ENCODE measurements around the gene PPM1J. TPM values are rescaled to one million over a fixed set of nuclear protein-coding genes. Genes with fewer than 3 reads are reported as not detected.

PPM1J gene
- total and polyA plus RNA-seq, 2 of the 13 experiments (the other 11 are each of a cell fraction or from before 2014, with no cell fraction given), result 0.07 to 0.22 TPM

DNA sequence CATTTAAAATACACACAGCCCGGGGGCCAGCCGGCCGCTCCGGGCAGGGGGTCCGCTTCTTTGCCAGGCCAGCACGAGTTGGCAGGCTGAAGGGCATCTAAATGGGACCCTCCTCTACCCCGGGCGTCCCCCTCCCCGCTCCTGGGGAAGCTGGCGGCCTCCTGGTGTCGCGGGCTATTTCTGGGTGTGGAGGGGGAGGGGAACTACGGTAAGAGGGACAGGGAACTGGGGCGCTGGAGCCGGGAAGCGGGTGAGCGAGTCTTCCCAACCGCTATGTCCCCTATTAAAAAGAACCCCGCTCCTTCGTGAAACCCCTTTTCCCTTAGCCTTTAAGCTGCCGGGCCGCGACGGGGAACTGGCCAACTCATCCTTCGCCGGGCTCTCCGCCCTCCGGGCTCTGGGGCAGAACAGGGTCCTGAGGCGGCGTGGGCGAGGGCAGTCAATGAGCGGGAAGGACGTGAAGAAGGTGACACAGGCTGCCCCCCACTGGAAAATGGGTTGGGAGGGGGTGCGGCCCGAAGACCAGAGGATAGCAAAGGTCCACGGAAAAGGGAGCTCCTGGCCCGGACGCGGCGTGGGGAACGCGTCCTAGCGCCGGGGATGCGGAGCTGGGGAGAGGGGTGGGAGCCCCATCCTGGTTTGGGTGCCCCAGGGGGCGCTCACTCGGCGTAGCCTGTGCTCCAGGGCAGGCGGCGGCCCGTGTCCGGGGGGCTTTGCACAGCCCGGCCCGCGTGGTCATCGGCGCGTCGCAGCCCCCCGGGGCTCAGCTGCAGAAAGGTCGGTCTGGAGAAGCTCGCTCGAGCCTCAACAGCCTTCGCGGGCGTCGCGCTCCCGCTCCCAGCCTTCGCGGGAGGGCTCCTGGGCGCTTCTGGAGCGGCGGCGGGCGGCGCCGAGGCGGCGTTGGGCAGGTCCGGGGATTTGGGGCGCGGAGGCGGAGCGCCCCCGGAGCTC is 544 bp downstream of the PPM1J start (continued):
- TF ChIP-seq PCBP1 (IDR thresholded peaks at IDR 0.05; ENCODE audit: borderline replicate concordance, low read depth, low read length) (0 out of 2 replicates have a peak, but pooled peaks have one; percentile 24), EZH2 (conservative IDR thresholded peaks at IDR 0.05; ENCODE audit: low read depth, low read length) (0 out of 2 replicates have a peak, but pooled peaks have one; percentile 49), ZNF484 (CRISPR knock-in tag; IDR thresholded peaks at IDR 0.05; ENCODE audit: borderline replicate concordance, low read depth) (no peak), GATAD1 (CRISPR knock-in tag; IDR thresholded peaks at IDR 0.05) (no peak), ZNF766 (CRISPR knock-in tag; IDR thresholded peaks at IDR 0.05; ENCODE audit: borderline replicate concordance) (no peak), ZNF615 (CRISPR knock-in tag; IDR thresholded peaks at IDR 0.05; ENCODE audit: borderline replicate concordance) (no peak), NFIC (IDR thresholded peaks at IDR 0.05; ENCODE audit: low read length) (no peak), REPIN1 (CRISPR knock-in tag; IDR thresholded peaks at IDR 0.05; ENCODE audit: borderline replicate concordance, low read depth) (no peak), STAT5B (CRISPR knock-in tag; IDR thresholded peaks at IDR 0.05) (no peak), ZNF746 (CRISPR knock-in tag; IDR thresholded peaks at IDR 0.05) (no peak)

- no peak overlapping the region for H3K27ac ChIP-seq (ENCODE audit: extremely low read length, insufficient read depth, low read length)
- TF ChIP-seq ZNF558 (CRISPR knock-in tag; IDR thresholded peaks at IDR 0.05; ENCODE audit: borderline replicate concordance) (no peak), ZMYM3 (CRISPR knock-in tag; IDR thresholded peaks at IDR 0.05) (no peak), ARNT2 (CRISPR knock-in tag; IDR thresholded peaks at IDR 0.05; ENCODE audit: low read depth) (no peak), ZSCAN20 (CRISPR knock-in tag; IDR thresholded peaks at IDR 0.05; ENCODE audit: borderline replicate concordance) (no peak), PHF20 (CRISPR knock-in tag; IDR thresholded peaks at IDR 0.05) (no peak), SMAD3 (CRISPR knock-in tag; IDR thresholded peaks at IDR 0.05) (no peak), KDM1A (CRISPR knock-in tag; IDR thresholded peaks at IDR 0.05) (no peak), FUBP1 (CRISPR knock-in tag; IDR thresholded peaks at IDR 0.05; ENCODE audit: borderline replicate concordance) (no peak)
- TF ChIP-seq, protein P1, sequence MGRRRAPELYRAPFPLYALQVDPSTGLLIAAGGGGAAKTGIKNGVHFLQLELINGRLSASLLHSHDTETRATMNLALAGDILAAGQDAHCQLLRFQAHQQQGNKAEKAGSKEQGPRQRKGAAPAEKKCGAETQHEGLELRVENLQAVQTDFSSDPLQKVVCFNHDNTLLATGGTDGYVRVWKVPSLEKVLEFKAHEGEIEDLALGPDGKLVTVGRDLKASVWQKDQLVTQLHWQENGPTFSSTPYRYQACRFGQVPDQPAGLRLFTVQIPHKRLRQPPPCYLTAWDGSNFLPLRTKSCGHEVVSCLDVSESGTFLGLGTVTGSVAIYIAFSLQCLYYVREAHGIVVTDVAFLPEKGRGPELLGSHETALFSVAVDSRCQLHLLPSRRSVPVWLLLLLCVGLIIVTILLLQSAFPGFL (CRISPR knock-in tag; IDR thresholded peaks at IDR 0.05), result no peak
These were observed 1.4 kb downstream of the PPM1J start for GRCh38 chr1:112713466-112714312.

More at GRCh38 chr1:112713466-112714312, 1.4 kb downstream of the PPM1J start:
- Histone ChIP-seq H3K79me2 (ENCODE audit: insufficient read depth, low read length) (no peaks in the 10 kb centered on the region), H3K36me3 (replicated peaks in 1 of 2; ENCODE audit: control insufficient read depth in 1 of 2, insufficient read depth in 2 of 2, low read length in 2 of 2) (no peaks in the 10 kb centered on the region), H3K4me2 (ENCODE audit: low read depth, low read length) (peak overlapping the region; percentile 81), H2AFZ (ENCODE audit: low read length) (no peak overlapping the region), H3K4me3 (replicated peaks in 1 of 3; ENCODE audit: insufficient read depth in 1 of 3, low read depth in 2 of 3, low read length in 3 of 3) (peak overlapping the region; percentile 52 to 75 (median 54)), H3K9ac (ENCODE audit: insufficient read depth, low read depth, low read length) (no peak overlapping the region), H3K9me3 (ENCODE audit: low read length) (no peaks in the 10 kb centered on the region), H3K4me1 (ENCODE audit: insufficient read depth, low read length) (peaks cover 30% of the 10 kb centered on the region), H4K20me1 (ENCODE audit: insufficient read depth, low read length) (peaks cover 5% of the 10 kb centered on the region; the same call in 1 of the 2 replicates), H3K27me3 (ENCODE audit: control insufficient read depth in 1 of 2, insufficient read depth in 2 of 2, low read length in 2 of 2) (peaks cover 11 to 59% of the 10 kb centered on the region in 2 experiments)
- DNase-seq (ENCODE audit: low spot score) (no peak), FAIRE-seq (no peak), ATAC-seq (no peak)
- ChIA-PET POLR2A (interaction anchor here (0.5 to 0.9 kb wide), 2 partner anchors 9 to 169 kb away, joined by 3 read pairs; no protein-coding TSS in a partner anchor), CTCF (ENCODE audit: low intra/inter-chr PET ratio, low total read pairs) (no interaction called here)
- intact Hi-C loops (cut with micrococcal nuclease; ENCODE audit: unreplicated experiment), result loop anchor here (2.0 kb wide), 1 partner anchor 359 kb away; the partner anchor contains the start of gene LRIG2
- no TSS peak for BruUV-seq (replicated peaks)
- in situ Hi-C loops (cut with HindIII; ENCODE audit: extremely low pct_ligation_motif_present, low pct_unique_long_range_greater_than_20kb), result loop anchor here (25.0 kb wide), 1 partner anchor 324 kb away; no protein-coding TSS in a partner anchor
- WGBS (ENCODE audit: low lambda C conversion rate), result 26% methylated on average over 8 of the region's 14 CpGs

Data from HepG2 (cell line).